Subcutaneous adipose tissue (tissue), 4 donors: ENCODE measurements around the gene PLEKHO2. TPM values are rescaled to one million over a fixed set of nuclear protein-coding genes. Genes with fewer than 3 reads are reported as not detected.

Experiments used
- CTCF ChIP-seq: fragments of 450-650 bp; IDR thresholded peaks from one replicate; pipeline ENCODE4 v1.5.1; 2016; ENCODE audit warnings: low read depth, mild to moderate bottlenecking, control low read depth, antibody characterized with exemption, moderate library complexity
- total RNA-seq, 4 donors: library from RNA; depleted of rRNA; stranded (reverse); fragments of >200 nt; gene quantifications; one replicate each; pipeline ENCODE4 v1.1.0, GENCODE V29; 2016

Gene PLEKHO2
- total RNA-seq, 4 donors from 2014 or later, result 31.3 to 54.7 (median 36.5) TPM

- TF ChIP-seq CTCF, result no peak
These were observed 33.9 kb upstream of the PLEKHO2 start for GRCh38 chr15:64807751-64808222.

- TF ChIP-seq CTCF, result no peak
These were observed 32.8 kb upstream of the PLEKHO2 start for GRCh38 chr15:64808785-64809453.

GRCh38 chr15:64809649-64810496 is 31.8 kb upstream of the PLEKHO2 start:
- no peak for TF ChIP-seq CTCF

- TF ChIP-seq CTCF, result no peak
These were observed 31.0 kb upstream of the PLEKHO2 start for GRCh38 chr15:64810497-64811326.

- no peak for TF ChIP-seq CTCF
These were observed 28.6 kb upstream of the PLEKHO2 start for GRCh38 chr15:64813075-64813474.

- TF ChIP-seq CTCF, result no peak
These were observed 25.3 kb upstream of the PLEKHO2 start for GRCh38 chr15:64816452-64816851.
